Fibroblast of skin of back (primary cell): ENCODE data around the gene LHFPL6. TPM values are rescaled to one million over a fixed set of nuclear protein-coding genes. Genes with fewer than 3 reads are reported as not detected.
A peak's percentile ranks its signal among the peaks of the same experiment; 100 is the strongest.

Experiments used
- DNase-seq: peaks from one replicate; pipeline ENCODE4 v3.0.0-alpha.2; 2013
- polyA plus RNA-seq, 2 experiments: library from polyadenylated mRNA; unstranded; fragments of 120-200 nt; gene quantifications; one replicate each; pipeline ENCODE4 v1.2.1, GENCODE V29; 2013; ENCODE audit not compliant: insufficient read length in 2 of 2

Gene LHFPL6
- polyA plus RNA-seq (2013, experiment 1 of 2; ENCODE audit: insufficient read length), result 38.5 TPM
- polyA plus RNA-seq (2013, experiment 2 of 2; ENCODE audit: insufficient read length), result 39.9 TPM

GRCh38 chr13:39602614-39603366 lies at the start of gene LHFPL6:
Gene LHFPL6, minus strand, starts transcription at chr13:39603193.
- peak; percentile 84 for DNase-seq

- no peak for DNase-seq
Measured at GRCh38 chr13:39646122-39646521, 43.1 kb upstream of the LHFPL6 start.

DNA sequence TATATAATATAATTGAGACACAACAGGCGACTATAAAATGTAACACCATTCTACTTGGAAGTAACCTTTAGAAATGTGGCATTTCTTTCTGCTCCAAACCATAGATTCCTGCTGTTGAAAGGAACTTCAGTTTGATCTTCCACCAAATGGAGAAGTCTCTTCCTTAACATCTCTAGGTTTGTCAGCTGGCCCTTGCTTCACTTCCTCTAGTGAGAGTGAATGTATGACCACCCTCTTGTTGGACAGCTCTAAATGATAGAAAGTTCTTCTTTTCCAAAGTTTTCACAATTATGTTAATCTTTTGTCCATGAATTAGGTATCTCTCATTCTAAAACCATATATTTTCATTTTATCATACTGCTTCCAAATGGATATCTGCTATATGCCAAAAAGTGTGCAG lies 38.7 kb upstream of the LHFPL6 start:
- DNase-seq, result no peak

DNA sequence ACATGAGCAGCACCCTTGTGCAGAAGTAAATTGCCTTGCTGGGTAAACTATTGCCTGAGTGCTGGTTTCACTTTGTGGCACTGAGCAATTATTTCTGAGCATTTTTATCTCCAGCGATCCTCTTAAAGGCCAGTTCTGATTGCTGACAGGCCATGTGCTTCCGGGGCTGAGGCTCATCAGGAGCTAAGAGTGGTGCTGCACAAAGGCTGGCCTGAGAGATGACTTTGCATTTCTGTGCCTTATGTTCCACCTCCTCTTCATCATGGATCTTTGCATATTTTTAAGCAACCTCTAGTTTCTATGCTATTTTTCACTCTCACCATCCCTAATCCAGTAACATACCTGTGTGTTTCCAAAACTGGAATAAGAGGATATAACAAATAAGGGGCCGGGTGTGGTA lies 34.9 kb upstream of the LHFPL6 start:
- no peak for DNase-seq

DNA sequence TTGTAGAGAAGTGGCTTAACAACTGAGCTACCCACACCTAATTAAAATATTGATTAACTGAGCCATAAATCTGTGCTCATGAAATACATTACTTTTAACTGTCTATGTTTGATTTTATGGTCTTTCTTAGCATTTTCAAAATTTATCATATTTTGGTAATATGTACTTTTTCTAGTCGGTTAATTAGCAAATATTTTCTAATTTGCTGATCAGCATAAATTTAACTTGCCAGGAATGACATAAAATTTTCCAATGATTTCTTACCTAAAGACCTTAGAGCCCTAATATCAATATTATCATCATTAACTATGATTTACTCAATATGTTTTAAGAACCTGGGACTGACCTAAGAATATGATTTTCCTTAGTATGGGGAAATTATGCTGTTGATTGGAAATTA lies 32.6 kb upstream of the LHFPL6 start:
- DNase-seq, result no peak

GRCh38 chr13:39632994-39633393 lies 30.0 kb upstream of the LHFPL6 start:
- DNase-seq, result no peak

GRCh38 chr13:39631307-39631706 lies 28.3 kb upstream of the LHFPL6 start:
- DNase-seq, result no peak

GRCh38 chr13:39623466-39623865 lies 20.5 kb upstream of the LHFPL6 start:
- DNase-seq, result no peak

DNA sequence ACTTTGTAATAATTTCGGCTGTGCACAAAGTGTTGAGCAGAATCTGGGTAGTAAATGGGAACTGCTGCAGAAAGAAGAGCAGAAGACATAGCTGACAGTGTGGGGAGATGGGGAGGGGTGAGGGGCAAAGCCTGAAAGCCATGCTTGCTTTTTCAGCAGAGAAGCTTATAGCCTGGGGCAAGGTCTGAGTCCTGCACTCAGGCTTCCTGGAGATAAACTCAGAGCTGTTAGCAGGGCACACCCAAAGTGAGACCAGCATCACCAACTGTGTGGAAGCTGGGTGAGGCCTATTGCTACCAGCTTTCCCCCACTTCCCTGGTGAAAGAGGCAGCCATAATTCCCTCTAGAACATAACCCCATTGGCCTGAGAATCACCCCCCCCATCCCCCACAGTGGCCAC lies 15.6 kb upstream of the LHFPL6 start:
- DNase-seq, result no peak

GRCh38 chr13:39616087-39616694 lies 13.2 kb upstream of the LHFPL6 start:
- peak; percentile 66 for DNase-seq

DNA sequence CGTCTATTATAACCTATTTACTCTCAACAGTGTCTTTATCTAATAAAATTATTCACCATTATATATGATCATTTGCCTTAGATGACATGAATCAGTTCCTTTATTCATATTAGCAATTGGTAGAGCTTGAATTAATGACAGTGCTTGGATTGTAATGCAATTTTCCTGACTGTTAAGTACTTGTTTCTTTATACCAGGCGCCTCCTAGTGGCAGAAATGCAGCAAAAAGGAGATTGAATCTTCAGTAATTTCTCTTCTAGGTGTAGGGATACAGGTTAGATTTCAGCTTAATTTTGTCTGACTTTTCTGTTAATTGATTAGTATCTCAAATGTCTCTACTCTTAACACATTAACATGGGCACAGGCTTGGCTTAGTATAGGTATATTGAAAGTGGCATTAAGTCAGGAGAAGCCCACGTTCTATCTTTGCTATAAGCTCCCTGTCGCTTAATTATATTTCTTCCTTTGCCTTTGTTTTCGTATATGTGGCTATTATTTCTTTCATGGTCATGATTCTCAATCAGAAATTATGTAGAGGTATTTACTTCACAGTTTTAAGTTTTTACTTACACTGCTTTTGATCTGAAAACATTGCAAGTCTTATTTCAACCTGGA lies 9.1 kb upstream of the LHFPL6 start:
- DNase-seq, result peak; percentile 68

- DNase-seq, result no peak
Measured at GRCh38 chr13:39607876-39608275, 4.9 kb upstream of the LHFPL6 start.

DNA sequence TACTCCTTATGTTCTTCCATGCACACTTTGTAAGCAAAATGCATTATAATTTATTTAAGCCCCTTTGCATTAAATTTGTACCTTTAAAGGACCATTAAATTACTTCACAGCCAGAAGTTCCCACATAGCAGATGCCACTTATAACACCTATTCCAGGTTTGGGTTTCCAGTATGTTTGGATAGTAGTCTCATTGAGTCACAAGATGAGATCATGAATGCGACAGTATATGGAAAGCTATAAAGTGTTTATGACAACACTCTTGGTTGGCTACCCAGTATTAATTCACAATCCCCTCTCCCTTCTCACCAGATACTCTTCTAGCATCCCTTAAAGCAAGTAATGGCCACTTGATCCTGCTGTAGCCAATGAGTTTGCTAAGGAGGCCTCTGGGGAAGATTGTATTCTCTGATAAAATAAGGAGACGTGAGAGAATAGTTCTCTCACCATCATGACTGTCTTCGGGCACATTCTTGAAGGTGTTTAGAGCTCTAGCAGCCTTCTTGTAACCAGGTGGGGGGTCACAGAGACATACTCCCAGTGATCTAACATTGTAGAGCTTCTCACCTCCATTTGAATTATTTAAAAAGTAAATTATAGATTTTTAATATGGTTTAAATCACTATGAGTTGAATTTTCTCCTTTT lies 2.8 kb upstream of the LHFPL6 start:
- DNase-seq, result no peak

- no peak for DNase-seq
Measured at GRCh38 chr13:39604756-39605155, 1.8 kb upstream of the LHFPL6 start.

- peak; percentile 34 for DNase-seq
Measured at GRCh38 chr13:39603424-39603947, 493 bp upstream of the LHFPL6 start.

DNA sequence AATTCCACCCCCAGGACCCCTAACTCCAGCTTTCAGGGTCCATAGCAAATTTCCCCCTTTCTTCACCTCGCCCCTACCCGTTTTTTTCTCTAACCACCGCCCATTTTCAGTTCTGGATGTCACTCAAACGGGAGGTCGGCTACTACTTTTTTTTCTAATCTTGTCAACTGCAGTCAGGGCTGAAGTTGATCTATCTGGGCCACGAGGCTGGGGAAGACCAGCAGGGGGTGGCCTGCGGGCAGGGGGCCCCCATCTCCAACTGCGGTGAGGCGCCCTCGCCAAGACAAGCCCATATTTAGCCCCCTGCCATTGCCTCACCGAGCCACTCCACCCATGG lies 748 bp downstream of the LHFPL6 start:
- DNase-seq, result no peak

GRCh38 chr13:39601636-39602035 lies 1.4 kb downstream of the LHFPL6 start:
- no peak for DNase-seq

DNA sequence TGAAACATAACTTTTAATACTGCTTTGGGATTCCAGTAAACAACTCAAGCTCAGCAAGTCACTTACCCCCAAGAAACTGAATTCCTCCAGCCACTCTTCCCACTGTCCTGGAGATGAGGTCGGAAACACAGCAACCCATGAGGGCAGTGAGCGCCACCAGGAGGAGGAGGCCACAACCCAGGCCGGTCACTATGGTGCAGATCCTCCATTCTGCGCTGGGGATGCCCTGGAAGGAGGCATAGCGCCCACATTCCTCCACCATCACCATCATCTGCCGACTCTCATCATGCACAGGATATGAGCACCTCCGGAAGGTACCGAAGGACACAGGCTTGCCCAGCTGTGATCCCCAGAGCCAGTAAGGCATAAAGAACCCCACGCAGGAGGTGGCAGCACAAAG lies 2.2 kb downstream of the LHFPL6 start:
- peak; percentile 28 for DNase-seq

GRCh38 chr13:39599842-39600241 lies 3.2 kb downstream of the LHFPL6 start:
- no peak for DNase-seq

- DNase-seq, result no peak
Measured at GRCh38 chr13:39599012-39599411, 4.0 kb downstream of the LHFPL6 start.

GRCh38 chr13:39597838-39598237 lies 5.2 kb downstream of the LHFPL6 start:
- DNase-seq, result peak; percentile 79

- peak; percentile 18 for DNase-seq
Measured at GRCh38 chr13:39596685-39597084, 6.3 kb downstream of the LHFPL6 start.

- no peak for DNase-seq
Measured at GRCh38 chr13:39596176-39596575, 6.8 kb downstream of the LHFPL6 start.
